ENCODE measurements around the gene LMO7.

DNA sequence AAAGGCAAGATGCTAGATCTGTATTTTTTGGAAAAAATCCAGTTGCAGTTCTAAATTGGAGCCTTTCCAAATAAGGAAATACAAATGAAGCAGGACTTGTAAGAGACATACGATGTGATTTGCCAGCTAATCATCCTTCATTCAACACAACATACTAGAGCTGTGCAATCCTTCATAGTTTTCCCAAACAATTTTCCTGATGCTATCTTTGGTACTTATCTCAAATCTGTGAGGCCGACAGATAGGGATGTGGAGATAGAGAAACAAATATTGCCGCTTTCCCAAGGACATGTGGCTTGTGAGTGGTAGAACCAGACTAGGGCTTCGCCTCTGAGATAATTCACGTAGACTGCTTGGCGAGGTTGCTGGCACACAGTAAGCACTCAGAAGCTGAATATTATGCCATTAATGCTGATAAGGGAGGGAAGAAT is 176.6 kb downstream of the LMO7 start:
- TF ChIP-seq POLR2A (IDR thresholded peaks at IDR 0.05) (no peak), CTCF (IDR thresholded peaks at IDR 0.05) (no peak)
